Umbilical cord (tissue), 2 donors: ENCODE data around the gene AKIRIN2. TPM values are rescaled to one million over a fixed set of nuclear protein-coding genes. Genes with fewer than 3 reads are reported as not detected.
"Not testable (repeated sequence)": the region's sequence is repeated elsewhere in the genome, so short reads cannot be mapped to it uniquely, and the experiment has no call there.

Experiments
- DNase-seq: peaks from one replicate; pipeline ENCODE4 v3.0.0-alpha.2; 2015; ENCODE audit warnings: low spot score
- total RNA-seq: library from RNA; depleted of rRNA; stranded (reverse); fragments of >200 nt; gene quantifications from one replicate; pipeline ENCODE4 v1.2.3, GENCODE V29; 2014; ENCODE audit warnings: low replicate concordance; ENCODE audit not compliant: insufficient read depth

Gene AKIRIN2
- total RNA-seq, 1 donor from 2014 or later, result 6.5 TPM

GRCh38 chr6:87687893-87688292 is 14.1 kb downstream of the AKIRIN2 start:
- DNase-seq, result not testable (repeated sequence)

GRCh38 chr6:87687296-87687695 is 14.7 kb downstream of the AKIRIN2 start:
- no peak for DNase-seq

- not testable (repeated sequence) for DNase-seq
These were observed 15.3 kb downstream of the AKIRIN2 start for GRCh38 chr6:87686636-87687205.

- no peak for DNase-seq
These were observed 17.0 kb downstream of the AKIRIN2 start for GRCh38 chr6:87684895-87685654.

GRCh38 chr6:87683890-87684289 is 18.1 kb downstream of the AKIRIN2 start:
- no peak for DNase-seq

- DNase-seq, result no peak
These were observed 19.7 kb downstream of the AKIRIN2 start for GRCh38 chr6:87682310-87682709.

- no peak for DNase-seq
These were observed 26.9 kb downstream of the AKIRIN2 start for GRCh38 chr6:87675004-87675681.

- no peak for DNase-seq
These were observed 27.7 kb downstream of the AKIRIN2 start for GRCh38 chr6:87674290-87674689.

- DNase-seq, result no peak
These were observed 28.8 kb downstream of the AKIRIN2 start for GRCh38 chr6:87673237-87673636.

GRCh38 chr6:87672641-87673040 is 29.4 kb downstream of the AKIRIN2 start:
- no peak for DNase-seq

GRCh38 chr6:87671555-87672029 is 30.4 kb downstream of the AKIRIN2 start:
- DNase-seq, result no peak

- DNase-seq, result no peak
These were observed 31.3 kb downstream of the AKIRIN2 start for GRCh38 chr6:87670707-87671106.

- no peak for DNase-seq
These were observed 33.0 kb downstream of the AKIRIN2 start for GRCh38 chr6:87669051-87669450.

- DNase-seq, result no peak
These were observed 34.0 kb downstream of the AKIRIN2 start for GRCh38 chr6:87668013-87668412.

GRCh38 chr6:87667032-87667431 is 35.0 kb downstream of the AKIRIN2 start:
- no peak for DNase-seq

GRCh38 chr6:87664921-87665485 is 37.0 kb downstream of the AKIRIN2 start:
- no peak for DNase-seq

- DNase-seq, result peak; percentile 19
These were observed 38.6 kb downstream of the AKIRIN2 start for GRCh38 chr6:87663434-87663833.

GRCh38 chr6:87661503-87661902 is 40.5 kb downstream of the AKIRIN2 start:
- DNase-seq, result peak; percentile 13

- DNase-seq, result no peak
These were observed 41.0 kb downstream of the AKIRIN2 start for GRCh38 chr6:87661016-87661415.

GRCh38 chr6:87660226-87660911 is 41.7 kb downstream of the AKIRIN2 start:
- DNase-seq, result no peak

GRCh38 chr6:87658516-87658915 is 43.5 kb downstream of the AKIRIN2 start:
- DNase-seq, result peak; percentile 64

- no peak for DNase-seq
These were observed 45.2 kb downstream of the AKIRIN2 start for GRCh38 chr6:87656857-87657256.
